ENCODE data around the gene A4GNT.
A peak's percentile ranks its signal among the peaks of the same experiment; 100 is the strongest.
"Not testable (repeated sequence)": the region's sequence is repeated elsewhere in the genome, so short reads cannot be mapped to it uniquely, and the experiment has no call there.

A4GNT gene

GRCh38 chr3:138118612-138119422, 13.4 kb downstream of the A4GNT start:
- DNase-seq, result peak; percentile 74

GRCh38 chr3:138114988-138115971, 16.9 kb downstream of the A4GNT start, which contains the start of gene DZIP1L:
Gene DZIP1L, minus strand, starts transcription at chr3:138115608. Its CDS starts 11,637 bp downstream, at chr3:138103971.
- peak; percentile 44 for DNase-seq

GRCh38 chr3:138114431-138114918, 17.7 kb downstream of the A4GNT start:
- no peak for DNase-seq

GRCh38 chr3:138113326-138113725, 18.9 kb downstream of the A4GNT start:
- DNase-seq, result no peak

GRCh38 chr3:138112362-138112761, 19.8 kb downstream of the A4GNT start:
- DNase-seq, result no peak

GRCh38 chr3:138105598-138105997, 26.6 kb downstream of the A4GNT start:
- DNase-seq, result no peak

GRCh38 chr3:138103466-138103865, 28.7 kb downstream of the A4GNT start:
- no peak for DNase-seq

GRCh38 chr3:138101351-138101940, 30.7 kb downstream of the A4GNT start:
- not testable (repeated sequence) for DNase-seq

- no peak for DNase-seq
Measured at GRCh38 chr3:138099417-138099816, 32.8 kb downstream of the A4GNT start.

- DNase-seq, result peak; percentile 37
Measured at GRCh38 chr3:138097192-138098172, 34.7 kb downstream of the A4GNT start.

GRCh38 chr3:138093721-138094120, 38.5 kb downstream of the A4GNT start:
- no peak for DNase-seq

- DNase-seq, result no peak
Measured at GRCh38 chr3:138092023-138092422, 40.2 kb downstream of the A4GNT start.

- DNase-seq, result no peak
Measured at GRCh38 chr3:138089091-138089490, 43.1 kb downstream of the A4GNT start.

GRCh38 chr3:138085745-138086144, 46.4 kb downstream of the A4GNT start:
- DNase-seq, result not testable (repeated sequence)

- no peak for DNase-seq
Measured at GRCh38 chr3:138084196-138084595, 48.0 kb downstream of the A4GNT start.

GRCh38 chr3:138082992-138083386, 49.2 kb downstream of the A4GNT start:
- no peak for DNase-seq

GRCh38 chr3:138082085-138082991, 49.9 kb downstream of the A4GNT start:
- DNase-seq, result peak; percentile 37

GRCh38 chr3:138081371-138082084, 50.7 kb downstream of the A4GNT start:
- no peak for DNase-seq

- DNase-seq, result no peak
Measured at GRCh38 chr3:138079901-138080300, 52.3 kb downstream of the A4GNT start.

- peak; percentile 52 for DNase-seq
Measured at GRCh38 chr3:138078901-138079344, 53.3 kb downstream of the A4GNT start.

Measured in activated CD4-positive, alpha-beta T cell treated with anti-CD3 and anti-CD28 coated beads for 48 hours (primary cell).